ENCODE data around the gene DYNC1H1.
"Not testable (repeated sequence)": the region's sequence is repeated elsewhere in the genome, so short reads cannot be mapped to it uniquely, and the experiment has no call there.

DYNC1H1 gene

DNA sequence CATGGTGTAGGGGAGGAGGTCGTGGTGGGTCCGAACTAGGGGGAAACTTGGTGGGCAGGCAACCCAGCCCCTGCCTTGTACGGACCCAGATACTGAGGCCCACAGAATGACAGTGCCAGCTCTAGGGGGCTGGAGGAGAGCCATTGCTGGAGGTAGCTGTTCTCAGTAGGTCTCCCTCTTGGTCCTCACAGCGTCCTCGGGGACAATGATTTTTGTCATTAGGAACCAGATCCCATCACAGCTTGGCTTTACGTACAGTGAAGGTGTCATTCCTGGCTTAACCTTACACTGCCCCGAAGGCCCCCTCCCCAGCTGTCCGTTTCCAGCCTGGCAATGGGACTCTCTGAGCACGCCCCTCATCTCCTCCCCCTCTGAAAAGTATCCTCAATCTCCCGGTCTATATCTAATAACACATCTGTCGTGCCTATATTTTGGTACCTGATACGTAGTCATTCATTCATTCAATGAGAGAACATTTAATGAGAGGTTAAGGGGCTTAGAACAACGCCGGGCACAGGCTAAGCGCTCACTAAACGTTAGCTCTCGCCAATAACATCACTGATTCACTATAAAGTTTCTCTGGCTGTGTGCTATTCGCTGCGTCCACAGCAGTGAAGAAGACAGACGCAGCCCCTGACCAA is 597 bp upstream of the DYNC1H1 start:
- DNase-seq: no peak

DNA sequence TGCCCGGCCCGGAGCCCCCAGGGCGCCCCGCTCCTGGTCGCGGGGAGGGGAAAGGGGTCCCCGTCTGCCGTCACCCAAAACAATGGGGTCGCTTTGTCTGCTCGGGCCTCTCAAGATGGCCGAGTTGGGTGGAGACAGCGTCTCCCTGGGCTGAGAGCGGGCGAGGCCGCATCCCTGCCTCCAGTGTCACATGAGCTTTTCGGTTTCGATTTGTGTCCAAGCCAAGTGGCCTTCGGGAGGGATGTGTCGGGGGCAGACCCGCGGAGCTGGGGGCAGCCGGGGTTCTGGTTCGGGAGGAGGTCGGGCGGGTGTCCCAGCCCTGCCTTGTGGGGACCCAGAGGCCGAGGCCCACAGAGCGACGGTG is 790 bp downstream of the DYNC1H1 start:
- DNase-seq: peak in 50 of 51 donors; percentile 24 to 85 (median 59)

DNA sequence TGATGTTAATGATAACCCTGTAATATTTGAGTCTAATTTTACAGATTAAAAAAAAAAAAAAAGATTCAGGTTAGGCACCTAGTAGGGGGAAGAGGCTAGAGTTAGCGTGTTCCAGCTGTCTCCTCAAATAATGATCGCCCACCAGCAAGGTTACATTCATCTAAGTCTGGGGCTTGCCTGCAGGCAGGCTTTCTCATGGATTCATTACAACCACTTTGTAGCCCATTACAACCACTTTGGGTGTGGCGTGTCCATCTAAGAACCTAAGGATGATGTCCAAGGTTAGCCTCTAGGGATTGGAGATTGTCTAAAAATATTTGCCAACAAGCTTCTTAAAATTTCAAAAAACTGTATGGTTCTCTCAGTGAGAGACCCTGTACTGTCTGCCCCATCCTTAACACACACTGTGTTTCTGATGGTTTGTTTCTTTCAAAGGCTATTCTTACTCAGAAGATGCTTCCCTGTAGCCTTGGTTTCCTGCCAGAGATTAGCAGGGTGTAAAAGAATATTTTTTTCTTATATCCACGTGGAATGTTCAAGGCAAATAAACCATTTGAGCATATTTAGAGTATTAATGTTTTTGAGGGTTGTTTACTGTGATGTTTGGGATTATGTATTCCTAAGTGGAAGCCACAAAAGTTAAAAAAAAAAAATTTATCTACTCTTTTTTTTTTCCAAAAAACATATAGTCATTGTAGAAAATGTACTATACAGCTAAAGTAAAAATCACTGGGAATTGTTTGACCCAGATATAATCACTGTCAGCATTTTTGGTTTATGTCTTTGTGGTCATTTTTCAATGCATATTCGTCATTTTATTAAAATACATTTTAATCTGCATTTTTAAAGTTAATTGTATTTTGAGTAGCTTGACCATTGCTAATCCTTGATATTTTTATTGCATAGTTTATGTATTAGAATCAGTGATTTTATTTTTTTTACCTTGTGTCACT is 1.7 kb downstream of the DYNC1H1 start:
- DNase-seq: no peak

DNA sequence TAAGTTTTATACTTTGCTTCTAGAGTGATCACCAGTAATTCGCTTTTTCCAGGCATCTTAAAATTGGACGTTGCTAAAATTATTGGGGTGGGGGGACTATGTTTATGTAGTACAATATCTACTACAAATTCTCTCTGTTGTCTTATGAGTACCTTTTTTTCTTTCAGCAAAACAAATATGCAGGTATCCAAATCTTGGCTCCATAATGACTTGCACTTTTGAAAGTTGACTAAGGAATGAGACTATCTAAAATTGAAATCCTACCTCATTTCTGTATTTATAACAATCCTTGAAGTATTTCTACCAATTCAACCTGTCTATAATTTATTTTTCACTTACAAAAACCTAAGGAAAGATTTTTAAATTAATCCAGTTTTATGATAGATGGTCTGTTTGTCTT is 2.4 kb downstream of the DYNC1H1 start:
- no peak for DNase-seq

DNA sequence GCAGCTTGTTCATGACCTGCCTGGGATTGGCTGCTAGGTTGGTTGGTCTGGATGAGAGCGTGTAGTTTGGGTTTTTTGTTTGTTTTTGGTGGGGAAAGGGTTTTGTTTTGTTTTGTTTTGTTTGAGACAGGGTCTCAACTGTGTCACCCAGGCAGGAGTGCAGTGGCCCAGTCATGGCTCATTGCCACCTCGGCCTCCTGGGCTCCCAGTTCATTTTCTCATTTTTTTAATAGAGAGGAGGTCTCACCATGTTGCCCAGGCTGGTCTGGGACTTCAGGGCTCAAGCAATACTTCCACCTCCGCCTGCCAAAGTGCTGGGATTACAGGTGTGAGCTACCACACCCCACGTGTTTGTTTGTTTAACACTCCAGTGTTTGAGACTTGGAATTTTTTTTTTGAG is 3.8 kb downstream of the DYNC1H1 start:
- DNase-seq: no peak

DNA sequence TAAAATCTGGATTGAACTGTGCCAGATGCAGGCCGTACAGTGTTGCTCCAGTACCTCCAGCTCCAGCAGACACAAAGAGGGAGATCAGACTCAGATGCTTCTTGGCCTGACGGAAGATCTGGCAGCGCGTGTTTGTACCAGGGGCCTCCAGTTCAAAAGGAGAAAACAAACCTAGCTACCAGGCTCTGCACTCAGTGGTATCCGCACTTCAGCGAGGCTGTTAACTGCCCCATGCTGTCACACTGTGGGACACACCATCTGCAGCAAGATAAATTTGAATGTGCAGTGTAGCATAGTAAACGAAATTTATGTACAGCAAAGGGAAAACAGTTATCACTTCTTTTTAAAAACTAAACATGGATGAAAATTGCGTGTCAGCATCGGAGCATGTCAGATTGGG is 5.1 kb downstream of the DYNC1H1 start:
- no peak for DNase-seq

DNA sequence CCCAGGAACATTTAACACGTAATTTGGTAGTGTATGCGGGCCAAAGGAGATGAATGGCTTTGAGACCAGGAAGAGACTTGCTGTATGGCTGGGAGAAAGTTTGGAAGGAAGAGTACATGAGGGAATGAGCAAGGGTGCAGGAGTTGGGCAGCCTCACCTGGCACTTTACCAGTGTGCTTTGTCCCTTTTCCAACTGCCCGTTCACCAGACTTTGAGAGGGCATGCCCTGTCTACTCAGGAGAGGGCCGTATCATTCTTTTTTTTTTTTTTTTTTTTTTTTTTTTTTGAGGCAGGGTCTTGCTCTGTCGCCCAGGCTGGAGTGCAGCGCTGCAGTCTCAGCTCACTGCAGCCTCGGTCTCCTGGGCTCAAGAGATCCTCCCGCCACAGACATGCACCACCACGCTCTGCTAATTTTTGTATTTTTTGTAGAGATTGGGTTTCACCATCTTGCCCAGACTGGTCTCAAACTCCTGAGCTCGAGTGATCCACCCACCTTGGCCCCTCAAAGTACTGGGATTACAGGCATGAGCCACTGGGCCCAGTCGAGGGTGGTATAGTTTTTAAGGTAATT is 6.5 kb downstream of the DYNC1H1 start:
- DNase-seq: no peak

DNA sequence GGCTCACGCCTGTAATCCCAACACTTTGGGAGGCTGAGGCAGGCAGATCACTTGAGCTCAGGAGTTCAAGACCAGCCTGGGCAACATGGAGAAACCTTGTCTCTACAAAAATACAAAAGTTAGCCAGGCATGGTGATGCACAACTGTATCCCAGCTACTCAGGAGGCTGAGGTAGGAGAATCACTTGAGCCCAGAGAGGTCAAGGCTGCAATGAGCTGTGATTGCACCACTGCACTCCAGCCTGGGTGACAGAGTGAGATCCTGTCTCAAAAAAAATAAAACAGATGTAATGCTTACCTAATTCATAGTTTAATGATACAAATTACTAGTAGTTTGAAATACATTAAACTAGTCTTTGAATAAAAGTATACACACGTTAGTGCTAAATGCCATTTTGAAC is 7.1 kb downstream of the DYNC1H1 start:
- DNase-seq: not testable (repeated sequence)

DNA sequence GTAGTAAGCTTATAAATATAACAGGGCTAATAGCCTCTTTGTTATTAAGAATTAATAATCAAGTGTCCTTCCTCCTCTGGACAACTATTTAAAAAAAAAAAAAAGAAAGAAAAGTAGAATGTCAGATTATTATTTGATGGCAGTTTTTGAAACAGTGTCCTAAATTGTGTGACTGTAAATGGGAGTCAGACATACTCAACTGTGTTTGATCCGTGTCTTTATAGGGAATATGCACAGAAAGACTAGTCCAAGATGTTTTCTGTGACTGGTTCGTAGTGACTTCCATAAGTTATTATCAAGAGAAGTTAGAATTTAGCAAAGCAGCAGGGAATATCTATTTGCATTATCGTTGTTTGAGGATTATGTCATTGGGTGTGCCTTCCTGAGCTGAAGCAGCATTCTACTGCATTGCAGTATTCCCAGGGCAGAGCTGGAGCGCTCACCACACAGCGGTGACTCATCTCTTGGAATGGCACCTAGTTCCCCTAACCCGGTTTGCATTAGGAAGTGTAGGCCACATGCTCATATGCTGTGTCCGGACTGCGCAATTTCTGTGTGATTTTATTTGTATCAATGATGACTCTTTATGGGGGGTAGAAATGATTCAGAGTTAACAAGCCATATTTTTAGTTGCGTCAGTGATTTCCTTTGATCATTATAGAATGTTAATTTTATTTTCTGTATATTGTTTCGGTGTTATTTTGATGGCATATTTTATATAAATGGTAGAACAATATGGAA is 7.9 kb downstream of the DYNC1H1 start:
- DNase-seq: peak in 21 of 51 donors; percentile 8 to 76 (median 33)

DNA sequence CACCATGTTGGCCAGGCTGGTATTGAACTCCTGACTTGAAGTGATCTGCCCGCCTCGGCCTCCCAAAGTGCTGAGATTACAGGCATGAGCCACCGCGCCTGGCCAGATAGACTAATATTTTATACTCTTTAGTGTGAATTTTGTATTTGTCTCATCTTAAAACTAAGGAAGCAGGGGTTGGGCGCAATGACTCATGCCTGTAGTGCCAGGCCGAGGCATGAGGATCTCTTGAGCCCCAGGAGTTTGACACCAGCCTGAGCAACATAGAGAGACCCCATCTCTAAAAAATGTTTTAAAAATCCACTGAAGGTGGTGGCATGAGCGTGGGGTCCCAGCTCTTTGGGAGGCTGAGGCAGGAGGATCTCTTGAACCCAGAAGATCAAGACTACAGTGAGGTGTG is 9.0 kb downstream of the DYNC1H1 start:
- DNase-seq: no peak

DNA sequence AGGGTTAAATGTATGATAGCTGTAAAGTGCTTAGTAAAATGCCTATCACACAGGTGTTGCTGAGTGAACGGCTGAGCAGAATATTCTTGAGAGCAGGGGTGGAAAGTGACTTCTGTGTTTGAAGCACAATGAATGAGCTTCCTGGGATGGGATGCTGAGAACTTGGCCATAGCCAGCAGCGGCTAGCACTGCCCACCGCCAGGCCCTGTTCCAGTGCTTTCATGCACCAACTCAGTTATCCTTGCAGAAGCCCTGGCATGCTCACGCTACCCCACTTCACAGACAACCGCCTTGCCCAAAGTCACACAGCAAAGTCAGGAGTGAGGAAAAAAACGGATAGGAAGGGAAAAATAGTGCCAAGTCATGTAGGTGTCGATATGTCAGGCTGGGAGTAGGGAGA is 10.9 kb downstream of the DYNC1H1 start:
- no peak for DNase-seq

DNA sequence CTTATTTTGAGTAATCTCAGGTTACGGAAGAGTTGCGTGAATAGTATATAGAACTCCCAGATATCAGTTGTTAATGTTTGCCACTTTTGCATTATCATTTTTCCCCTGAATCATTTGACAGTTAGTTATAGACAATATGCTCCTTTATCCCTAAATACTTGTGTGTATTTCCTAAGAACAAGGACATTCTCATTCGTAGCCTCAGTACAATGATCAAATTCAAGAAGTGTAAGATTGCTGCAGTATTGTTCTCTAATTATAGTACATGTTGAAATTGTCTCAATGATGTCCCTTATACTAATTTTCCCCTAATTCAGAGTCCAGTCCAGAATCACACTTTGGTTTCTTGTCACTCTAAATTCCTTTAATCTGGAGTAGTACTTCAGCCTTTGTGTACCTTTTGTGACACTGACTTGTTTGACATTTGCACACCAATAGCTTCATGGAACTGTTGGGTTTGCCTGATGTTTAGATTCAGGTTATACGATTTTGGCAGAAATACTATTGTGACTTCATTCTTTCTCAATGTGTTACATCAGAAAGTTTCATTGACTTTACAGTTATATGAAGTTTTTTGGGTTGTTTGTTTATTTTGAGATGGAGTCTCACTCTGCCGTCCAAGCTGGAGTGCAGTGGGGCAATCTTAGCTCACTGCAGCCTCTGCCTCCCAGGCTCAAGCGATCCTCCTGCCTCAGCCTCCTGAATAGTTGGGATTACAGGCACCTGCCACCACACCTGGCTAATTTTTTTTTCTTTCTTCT is 13.1 kb downstream of the DYNC1H1 start:
- DNase-seq: no peak

DNA sequence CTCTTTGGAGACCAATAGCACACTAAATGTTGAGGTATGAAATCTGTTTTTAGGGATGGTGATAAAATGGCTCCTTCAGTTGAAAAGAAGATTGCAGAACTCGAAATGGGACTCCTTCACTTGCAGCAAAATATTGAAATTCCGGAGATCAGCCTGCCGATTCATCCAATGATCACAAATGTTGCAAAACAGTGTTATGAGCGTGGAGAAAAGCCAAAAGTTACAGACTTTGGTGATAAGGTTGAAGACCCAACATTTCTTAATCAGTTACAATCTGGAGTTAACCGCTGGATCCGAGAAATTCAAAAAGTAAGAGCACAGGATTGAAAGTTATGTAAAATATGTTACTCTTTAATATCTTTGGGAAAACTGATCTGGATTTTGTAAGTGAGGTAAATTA is 15.3 kb downstream of the DYNC1H1 start:
- no peak for DNase-seq

DNA sequence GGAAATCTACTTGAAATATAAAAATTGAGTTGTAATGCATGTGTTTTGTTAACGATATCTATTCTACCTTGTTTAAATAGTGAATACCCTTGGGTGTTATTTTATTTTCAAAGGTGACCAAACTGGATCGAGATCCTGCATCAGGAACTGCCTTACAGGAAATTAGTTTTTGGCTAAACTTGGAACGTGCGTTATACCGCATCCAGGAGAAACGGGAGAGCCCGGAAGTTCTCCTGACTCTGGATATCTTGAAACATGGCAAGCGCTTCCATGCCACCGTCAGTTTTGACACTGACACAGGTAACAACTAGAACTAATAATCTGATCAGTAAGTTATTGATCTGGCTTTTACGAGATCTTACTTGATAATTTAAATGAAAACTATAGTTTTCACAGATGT is 15.9 kb downstream of the DYNC1H1 start:
- no peak for DNase-seq

DNA sequence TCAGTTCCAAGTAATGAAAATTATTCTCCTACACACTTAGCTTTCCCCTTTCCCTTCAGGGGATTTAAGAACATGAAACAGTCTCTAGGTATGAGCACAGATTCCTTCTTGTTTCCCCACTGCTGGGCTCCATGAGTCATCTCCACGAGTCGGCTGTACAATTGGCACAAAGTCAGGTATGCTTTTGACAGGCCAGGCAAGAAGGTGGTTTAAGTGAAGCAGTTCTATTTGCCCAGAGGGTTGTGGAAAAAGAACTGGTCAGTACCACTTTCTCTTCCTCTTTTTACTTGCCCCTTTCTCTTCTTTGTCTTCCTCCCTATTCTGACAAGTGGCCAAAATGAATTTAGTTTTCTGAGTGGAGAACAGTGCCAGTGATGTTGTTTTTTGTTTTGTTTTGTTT is 16.3 kb downstream of the DYNC1H1 start:
- DNase-seq: peak in 11 of 51 donors; percentile 11 to 69 (median 22)

DNA sequence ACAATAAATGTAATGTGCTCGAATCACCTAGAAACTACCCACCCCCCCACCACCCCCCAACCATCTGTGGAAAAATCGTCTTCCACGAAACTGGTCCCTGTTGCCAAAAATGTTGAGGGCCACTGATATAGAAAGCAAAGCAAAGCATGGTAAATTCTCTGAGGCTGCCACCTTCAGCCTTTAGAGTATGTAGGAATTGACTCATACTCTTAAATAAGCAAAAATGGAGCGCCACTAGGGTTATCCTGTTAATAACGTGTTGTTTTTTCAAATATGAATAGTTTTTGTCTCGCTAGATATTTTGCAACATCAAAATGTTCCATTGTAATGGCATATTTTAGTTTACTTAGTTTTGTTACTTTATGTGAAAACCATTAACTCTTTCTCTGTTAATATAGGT is 18.2 kb downstream of the DYNC1H1 start:
- DNase-seq: no peak

DNA sequence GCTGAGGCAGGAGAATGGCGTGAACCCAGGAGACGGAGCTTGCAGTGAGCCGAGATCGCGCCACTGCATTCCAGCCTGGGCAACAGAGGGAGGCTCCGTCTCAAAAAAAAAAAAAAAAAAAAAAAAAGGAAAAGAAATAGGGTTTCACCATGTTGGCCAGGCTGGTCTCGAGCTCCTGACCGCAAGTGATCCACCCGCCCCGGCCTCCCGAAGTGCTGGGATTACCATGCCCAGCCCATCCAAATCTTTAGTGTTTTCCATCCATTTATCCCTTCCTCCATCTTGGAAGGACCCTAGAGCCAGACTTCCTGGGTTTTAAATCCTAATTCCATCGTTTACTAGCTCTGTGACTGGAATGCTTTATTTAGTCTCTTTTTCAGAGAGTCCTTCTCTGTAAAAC is 20.5 kb downstream of the DYNC1H1 start:
- DNase-seq: not testable (repeated sequence)

DNA sequence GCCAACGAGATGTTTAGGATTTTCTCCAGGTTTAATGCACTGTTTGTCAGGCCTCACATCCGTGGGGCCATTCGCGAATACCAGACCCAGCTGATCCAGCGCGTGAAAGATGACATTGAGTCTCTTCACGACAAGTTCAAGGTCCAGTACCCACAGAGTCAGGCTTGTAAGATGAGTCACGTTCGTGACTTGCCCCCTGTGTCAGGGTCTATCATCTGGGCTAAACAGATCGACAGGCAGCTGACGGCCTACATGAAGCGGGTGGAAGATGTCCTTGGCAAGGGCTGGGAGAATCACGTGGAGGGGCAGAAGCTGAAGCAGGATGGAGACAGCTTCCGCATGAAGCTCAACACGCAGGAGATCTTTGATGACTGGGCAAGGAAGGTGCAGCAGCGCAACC is 21.6 kb downstream of the DYNC1H1 start:
- DNase-seq: no peak

DNA sequence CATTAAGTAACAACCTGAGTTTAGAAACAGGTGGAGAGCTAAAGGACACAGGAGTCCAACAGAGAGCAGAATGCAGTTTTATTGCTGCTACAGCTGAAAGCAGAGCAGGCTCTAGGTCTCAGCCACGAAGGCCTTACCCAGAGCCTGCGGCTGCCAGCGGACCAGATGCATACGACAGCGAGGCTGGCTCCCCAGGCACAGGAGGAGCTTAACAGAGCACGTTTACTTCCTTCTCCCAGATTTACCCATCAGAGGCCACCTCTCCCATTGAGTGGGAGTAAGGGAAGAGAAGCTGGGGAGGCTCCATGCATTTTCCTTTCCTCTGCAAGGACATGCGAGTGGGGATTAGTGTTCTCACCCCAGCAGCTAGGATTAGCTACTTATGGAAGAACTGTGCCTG is 22.6 kb downstream of the DYNC1H1 start:
- DNase-seq: no peak

DNA sequence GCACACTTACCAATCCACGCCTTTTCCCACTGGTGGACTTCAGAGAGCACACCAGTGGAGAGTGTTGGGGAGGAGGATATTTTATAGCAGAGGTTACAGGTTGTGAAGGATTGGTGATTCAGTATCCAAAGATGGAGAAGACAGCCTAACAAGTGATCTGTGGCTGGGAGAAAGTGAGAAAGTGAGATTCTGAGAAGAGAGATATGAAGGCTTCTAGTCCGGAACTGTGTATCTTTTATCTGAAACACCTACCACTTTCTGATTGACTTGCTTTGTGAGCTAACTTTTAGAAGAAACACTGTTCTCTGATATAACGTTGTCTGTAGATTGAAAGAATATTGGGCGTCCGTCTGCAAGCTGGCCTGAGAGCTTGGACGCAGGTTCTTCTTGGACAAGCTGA is 24.0 kb downstream of the DYNC1H1 start:
- no peak for DNase-seq

DNA sequence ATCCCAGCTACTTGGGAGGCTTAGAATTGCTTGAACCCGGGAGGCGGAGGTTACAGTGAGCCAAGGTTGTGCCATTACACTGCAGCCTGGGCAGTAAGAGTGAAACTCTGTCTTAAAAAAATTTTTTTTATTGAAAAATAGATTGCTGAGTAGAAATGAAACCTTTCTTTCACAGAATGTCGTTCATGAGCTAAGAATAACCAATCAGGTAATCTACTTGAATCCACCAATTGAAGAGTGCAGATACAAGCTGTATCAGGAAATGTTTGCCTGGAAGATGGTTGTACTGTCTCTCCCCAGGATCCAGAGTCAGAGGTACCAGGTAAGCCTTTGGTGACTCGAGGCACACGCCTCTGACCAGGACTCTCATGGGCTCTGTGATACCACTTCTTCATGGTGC is 27.0 kb downstream of the DYNC1H1 start:
- DNase-seq: no peak

All from hypothalamus (tissue), 51 donors.